HG03439 (cell line): ENCODE measurements around the gene GPC5.

Experiments used
- ATAC-seq: cut with Tn5 transposase; IDR thresholded peaks from one replicate; pipeline ENCODE4 v1.9.1; 2021; ENCODE audit warnings: mild to moderate bottlenecking, moderate library complexity; ENCODE audit not compliant: unreplicated experiment

GPC5 gene

DNA sequence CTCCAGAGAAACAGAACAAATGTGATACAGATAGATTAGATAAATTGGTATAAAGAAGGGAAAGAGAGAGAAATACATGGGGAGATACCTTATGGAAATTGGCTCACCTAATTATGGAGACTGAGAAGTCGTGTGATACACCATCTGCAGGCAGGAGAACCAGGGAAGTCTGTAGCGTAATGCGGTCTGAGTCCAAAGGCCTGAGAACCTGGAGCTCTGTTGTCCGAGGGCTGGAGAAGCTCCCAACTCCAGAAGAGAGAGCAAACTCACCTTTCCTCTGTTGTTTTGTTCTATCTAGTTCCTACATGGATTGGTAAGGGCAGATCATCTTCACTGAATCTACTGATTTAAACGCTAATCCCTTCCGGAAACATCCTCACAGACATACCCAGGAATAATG, 1179.9 kb downstream of the GPC5 start:
- ATAC-seq = no peak

- no peak for ATAC-seq
Measured at GRCh38 chr13:92589955-92590354, 1191.5 kb downstream of the GPC5 start.

- no peak for ATAC-seq
Measured at GRCh38 chr13:92590503-92590908, 1192.1 kb downstream of the GPC5 start.

DNA sequence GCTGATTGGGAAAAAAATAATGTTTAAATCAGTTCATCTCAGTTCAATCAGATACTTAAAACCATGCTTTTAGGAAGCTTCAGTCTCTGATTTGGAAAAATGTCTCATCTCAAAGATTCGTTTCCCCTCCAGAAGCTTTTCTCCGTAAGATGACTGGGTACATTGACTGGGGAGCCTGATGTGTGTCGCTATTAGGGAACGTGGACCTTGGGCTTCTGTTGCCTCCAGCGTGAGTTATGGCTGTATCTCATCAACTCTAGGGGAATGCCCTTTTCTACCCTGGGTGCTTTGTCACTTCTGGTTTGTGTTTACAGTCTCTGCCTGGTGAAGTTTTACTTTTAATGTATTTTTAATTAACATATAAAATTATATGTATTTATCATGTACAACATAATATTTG, 1192.7 kb downstream of the GPC5 start:
- ATAC-seq = no peak

DNA sequence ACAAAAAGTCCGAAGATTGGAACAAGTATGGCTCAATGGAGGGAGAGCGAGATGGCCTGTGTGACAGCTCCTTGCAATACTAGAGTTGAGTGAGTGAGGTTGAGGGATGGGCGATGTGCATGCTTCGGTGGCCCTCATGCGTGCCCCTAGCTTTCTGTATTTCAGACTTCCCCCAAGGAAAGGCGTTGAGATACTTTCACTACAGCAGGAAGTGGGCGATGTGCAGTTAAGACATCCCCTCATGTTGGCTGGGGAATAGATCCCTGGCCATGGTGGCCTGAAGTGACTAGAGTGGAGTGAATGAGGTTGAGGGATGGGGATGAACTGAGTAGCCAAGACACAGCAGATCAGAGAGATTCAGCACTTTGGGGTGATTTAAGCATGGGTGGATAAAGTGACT, 1194.3 kb downstream of the GPC5 start:
- ATAC-seq = no peak

- ATAC-seq = no peak
Measured at GRCh38 chr13:92602560-92602959, 1204.1 kb downstream of the GPC5 start.

DNA sequence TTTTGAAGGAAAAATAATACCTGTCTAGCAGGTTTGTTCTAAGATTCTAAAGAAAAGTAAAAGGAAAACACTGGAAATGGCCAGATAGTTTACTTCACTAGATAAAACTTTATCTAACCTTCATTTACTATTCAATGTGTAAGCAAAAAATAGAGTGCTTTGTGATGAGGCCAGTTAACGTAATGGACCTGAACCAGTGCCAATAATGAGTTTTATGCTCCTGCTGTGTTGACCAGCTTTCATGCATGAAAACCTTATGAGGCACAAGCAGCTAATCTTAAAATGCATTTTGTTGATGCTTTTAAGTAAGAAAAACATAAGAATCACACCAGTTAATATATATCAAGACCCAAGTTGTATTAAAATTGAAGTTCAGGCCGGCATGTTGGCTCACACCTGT, 1211.0 kb downstream of the GPC5 start:
- no peak for ATAC-seq

DNA sequence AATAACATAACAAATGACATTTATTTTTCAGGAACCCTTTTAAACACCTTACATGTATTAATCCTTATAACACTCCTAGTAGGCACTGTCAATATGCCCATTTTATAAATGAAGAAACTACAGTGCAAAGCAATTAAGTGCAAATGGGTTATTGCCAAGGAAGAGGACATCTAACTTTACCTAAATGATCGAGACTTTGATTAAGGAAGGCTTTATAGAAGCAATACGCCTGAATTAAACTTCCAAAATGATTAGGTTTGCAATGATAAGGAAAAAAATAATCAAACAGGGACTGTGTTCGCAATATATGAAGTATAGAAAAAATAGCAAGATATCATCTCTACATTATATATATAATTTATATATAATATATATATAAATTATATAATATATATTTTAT, 1214.5 kb downstream of the GPC5 start:
- no peak for ATAC-seq

GRCh38 chr13:92613921-92614320, 1215.5 kb downstream of the GPC5 start:
- no peak for ATAC-seq

- ATAC-seq = no peak
Measured at GRCh38 chr13:92621985-92622384, 1223.6 kb downstream of the GPC5 start.

DNA sequence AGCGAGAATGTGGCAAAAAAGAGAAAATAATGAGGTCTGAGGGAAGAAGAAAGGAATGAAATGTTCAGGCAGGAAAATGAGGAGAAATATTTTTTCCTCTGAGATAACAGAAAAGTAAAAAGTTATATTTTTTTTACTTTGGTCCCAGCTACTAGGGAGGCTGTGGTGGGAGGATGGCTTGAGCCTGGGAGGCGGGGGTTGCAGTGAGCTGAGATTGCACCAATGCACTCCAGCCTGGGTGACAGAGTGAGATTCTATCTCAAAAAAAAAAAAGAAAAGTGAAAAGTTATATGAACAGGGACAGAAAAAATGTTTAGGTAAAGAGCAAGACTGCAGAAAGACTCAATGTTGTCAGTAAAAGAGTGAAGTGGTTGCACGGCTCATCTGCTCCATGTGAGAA, 1224.5 kb downstream of the GPC5 start:
- no peak for ATAC-seq

DNA sequence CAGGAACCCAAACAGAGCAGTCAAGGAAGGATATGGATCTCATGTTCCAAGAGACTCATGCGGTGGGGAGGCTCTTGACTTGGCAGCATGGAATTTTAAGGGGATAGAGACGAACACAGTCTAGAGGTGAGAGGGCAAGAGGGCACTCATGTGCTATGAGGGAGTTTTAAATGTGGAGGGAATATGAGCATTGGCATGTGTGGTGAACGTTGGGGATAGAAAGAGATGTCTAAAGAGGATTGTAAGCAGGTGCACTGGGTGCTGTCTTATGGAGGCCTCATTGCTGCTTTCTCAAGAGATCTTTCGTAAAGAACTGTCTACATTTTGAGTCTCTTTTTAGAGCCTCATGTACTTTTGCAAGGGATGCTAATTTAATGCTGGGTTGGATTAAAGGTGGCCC, 1227.9 kb downstream of the GPC5 start:
- no peak for ATAC-seq

DNA sequence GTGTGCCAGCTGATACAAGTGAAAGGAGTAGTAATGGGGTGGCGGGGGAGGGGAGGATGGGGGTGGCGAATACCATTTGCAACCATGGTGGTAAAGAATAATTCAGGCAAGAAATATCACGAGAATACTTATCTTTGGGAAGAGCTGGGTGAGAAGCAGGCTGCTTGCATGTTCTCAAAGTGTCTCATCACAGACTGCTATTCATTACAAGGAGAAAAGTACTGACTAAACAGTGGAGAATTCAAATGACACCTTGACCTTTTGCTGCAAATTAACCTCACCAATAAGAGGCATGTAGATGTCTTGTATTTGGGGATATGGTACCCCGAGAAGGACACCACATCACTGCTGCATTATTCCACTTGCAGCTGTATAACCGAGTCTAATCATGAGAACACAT, 1242.5 kb downstream of the GPC5 start:
- ATAC-seq = no peak

- no peak for ATAC-seq
Measured at GRCh38 chr13:92649140-92649813, 1250.9 kb downstream of the GPC5 start.

GRCh38 chr13:92656103-92656502, 1257.7 kb downstream of the GPC5 start:
- no peak for ATAC-seq

- no peak for ATAC-seq
Measured at GRCh38 chr13:92656648-92657047, 1258.2 kb downstream of the GPC5 start.

- no peak for ATAC-seq
Measured at GRCh38 chr13:92657565-92657964, 1259.1 kb downstream of the GPC5 start.

DNA sequence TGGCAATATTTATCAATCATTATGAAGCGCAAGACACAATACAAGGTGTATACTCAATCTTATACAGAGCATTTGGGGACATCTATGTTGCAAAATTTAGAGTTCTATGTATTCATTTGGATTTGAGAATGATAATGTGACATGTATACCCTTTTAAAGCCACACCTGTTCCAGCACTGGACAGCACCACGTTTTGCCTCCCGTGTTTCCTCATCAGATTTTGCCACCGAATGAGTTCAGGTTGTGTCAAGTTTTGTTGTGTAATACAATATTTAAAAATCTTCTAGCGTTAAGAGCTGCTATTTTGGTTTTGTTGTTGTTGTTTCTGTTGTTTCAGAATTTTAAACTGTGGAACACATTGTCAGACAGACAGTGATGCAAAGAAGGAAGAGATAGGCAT, 1259.9 kb downstream of the GPC5 start:
- no peak for ATAC-seq

GRCh38 chr13:92661406-92661805, 1263.0 kb downstream of the GPC5 start:
- ATAC-seq = no peak

DNA sequence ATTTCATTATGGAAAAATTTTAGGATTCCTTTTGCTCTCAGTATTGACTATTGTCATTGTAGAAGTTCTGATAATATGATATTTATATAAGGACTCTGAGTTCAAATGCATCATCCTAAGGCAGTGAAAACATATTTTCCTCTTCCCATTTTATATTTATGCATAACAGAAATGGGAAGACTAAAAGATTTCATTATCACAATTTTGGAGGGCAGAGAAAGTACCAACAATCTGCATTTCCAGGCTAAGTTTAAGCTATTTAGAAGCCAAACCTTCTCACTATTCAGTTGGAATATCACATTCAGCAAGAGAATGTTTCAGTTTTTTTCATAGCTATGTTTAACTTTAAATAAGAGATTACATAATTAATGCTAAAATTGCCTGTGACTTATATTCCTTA, 1269.7 kb downstream of the GPC5 start:
- no peak for ATAC-seq

DNA sequence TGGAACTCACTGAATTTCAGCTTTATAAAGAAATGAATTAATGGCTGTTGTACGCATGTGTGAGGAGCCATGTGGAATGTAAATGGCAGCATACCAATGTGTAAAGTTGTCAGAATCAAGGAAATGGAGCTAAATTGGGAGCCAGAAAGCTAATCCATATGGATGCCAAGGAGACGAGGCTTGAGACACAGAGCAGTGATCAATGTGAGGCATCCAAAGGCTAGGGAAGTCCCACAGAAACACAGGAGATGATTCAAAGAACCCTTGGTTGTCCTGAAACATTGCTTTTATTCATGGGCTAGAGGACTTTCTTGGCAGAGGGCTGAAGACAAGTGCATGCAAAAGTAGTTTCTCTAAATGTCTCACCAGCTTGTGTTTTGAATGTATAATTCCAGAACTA, 1271.7 kb downstream of the GPC5 start:
- ATAC-seq = no peak

DNA sequence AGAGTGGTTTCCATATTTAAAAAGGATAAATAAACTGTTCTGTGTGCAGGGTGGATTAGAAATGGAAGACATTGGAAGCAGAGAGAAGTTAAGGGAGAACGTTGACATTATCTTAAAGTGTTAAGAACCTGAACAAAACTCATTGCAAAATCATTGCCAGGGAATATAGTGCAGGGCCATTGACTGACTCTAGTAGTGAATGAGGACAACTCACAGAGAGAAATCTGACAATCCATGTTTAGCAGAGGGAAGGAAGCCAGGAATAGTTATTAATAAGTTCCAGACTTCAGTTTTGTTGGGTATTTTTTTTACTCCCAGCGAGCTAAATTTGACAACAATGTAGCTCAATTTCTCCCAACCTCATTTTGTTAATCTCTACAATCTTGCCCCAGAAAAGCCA, 1273.4 kb downstream of the GPC5 start:
- no peak for ATAC-seq

DNA sequence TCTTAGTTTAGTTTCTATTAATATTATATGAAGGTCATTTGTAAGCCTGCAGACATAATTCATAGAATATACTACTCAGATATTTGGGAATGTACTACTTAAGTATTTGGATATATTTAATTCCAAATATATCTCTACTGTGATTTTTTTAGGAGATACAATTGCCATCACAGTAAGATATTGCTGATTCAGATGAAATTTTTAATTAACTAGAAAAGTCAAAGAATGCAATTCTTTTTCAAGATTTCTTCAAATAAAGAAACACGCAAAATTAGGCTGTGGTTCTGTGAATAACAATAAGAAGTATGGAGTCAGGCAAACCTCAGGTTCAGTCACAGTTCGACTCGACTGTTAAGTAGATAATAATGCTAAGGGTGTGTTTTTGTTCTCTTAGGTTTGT, 1277.8 kb downstream of the GPC5 start:
- ATAC-seq = no peak
